ENCODE results near the gene OPHN1.

The OPHN1 gene

GRCh38 chrX:68433155-68433980 lies at the start of gene OPHN1:
TSS of gene OPHN1 (minus strand) at chrX:68433495. CDS start at chrX:68433020, 475 bp downstream.
- no peak for DNase-seq (ENCODE audit: low read depth in 2 of 2)

- no peak for DNase-seq (ENCODE audit: low read depth in 2 of 2)
Measured at GRCh38 chrX:68480969-68481368, 47.7 kb upstream of the OPHN1 start.

- no peak for DNase-seq (ENCODE audit: low read depth in 2 of 2)
Measured at GRCh38 chrX:68464796-68465195, 31.5 kb upstream of the OPHN1 start.

GRCh38 chrX:68463880-68464279 lies 30.6 kb upstream of the OPHN1 start:
- DNase-seq (ENCODE audit: low read depth in 2 of 2): no peak

GRCh38 chrX:68462653-68463052 lies 29.4 kb upstream of the OPHN1 start:
- DNase-seq (ENCODE audit: low read depth in 2 of 2): no peak

- DNase-seq (ENCODE audit: low read depth in 2 of 2): no peak
Measured at GRCh38 chrX:68462197-68462596, 28.9 kb upstream of the OPHN1 start.

- DNase-seq (ENCODE audit: low read depth in 2 of 2): no peak
Measured at GRCh38 chrX:68461576-68461975, 28.3 kb upstream of the OPHN1 start.

GRCh38 chrX:68461093-68461492 lies 27.8 kb upstream of the OPHN1 start:
- DNase-seq (ENCODE audit: low read depth in 2 of 2): no peak

- no peak for DNase-seq (ENCODE audit: low read depth in 2 of 2)
Measured at GRCh38 chrX:68455151-68455510, 21.8 kb upstream of the OPHN1 start.

GRCh38 chrX:68454476-68455150 lies 21.3 kb upstream of the OPHN1 start:
- no peak for DNase-seq (ENCODE audit: low read depth in 2 of 2)

GRCh38 chrX:68451720-68452119 lies 18.4 kb upstream of the OPHN1 start:
- no peak for DNase-seq (ENCODE audit: low read depth in 2 of 2)

- no peak for DNase-seq (ENCODE audit: low read depth in 2 of 2)
Measured at GRCh38 chrX:68443155-68443868, 10.0 kb upstream of the OPHN1 start.

GRCh38 chrX:68440940-68441339 lies 7.6 kb upstream of the OPHN1 start:
- DNase-seq (ENCODE audit: low read depth in 2 of 2): no peak

GRCh38 chrX:68440442-68440841 lies 7.1 kb upstream of the OPHN1 start:
- DNase-seq (ENCODE audit: low read depth in 2 of 2): no peak

- DNase-seq (ENCODE audit: low read depth in 2 of 2): no peak
Measured at GRCh38 chrX:68439341-68439740, 6.0 kb upstream of the OPHN1 start.

GRCh38 chrX:68438575-68438974 lies 5.3 kb upstream of the OPHN1 start:
- no peak for DNase-seq (ENCODE audit: low read depth in 2 of 2)

GRCh38 chrX:68433981-68434299 lies 645 bp upstream of the OPHN1 start:
- no peak for DNase-seq (ENCODE audit: low read depth in 2 of 2)

- DNase-seq (ENCODE audit: low read depth in 2 of 2): no peak
Measured at GRCh38 chrX:68432648-68433047, 647 bp downstream of the OPHN1 start.

GRCh38 chrX:68431836-68432235 lies 1.5 kb downstream of the OPHN1 start:
- DNase-seq (ENCODE audit: low read depth in 2 of 2): no peak

- DNase-seq (ENCODE audit: low read depth in 2 of 2): no peak
Measured at GRCh38 chrX:68429216-68429615, 4.1 kb downstream of the OPHN1 start.

GRCh38 chrX:68428431-68428830 lies 4.9 kb downstream of the OPHN1 start:
- DNase-seq (ENCODE audit: low read depth in 2 of 2): no peak

- no peak for DNase-seq (ENCODE audit: low read depth in 2 of 2)
Measured at GRCh38 chrX:68424719-68425118, 8.6 kb downstream of the OPHN1 start.

- DNase-seq (ENCODE audit: low read depth in 2 of 2): no peak
Measured at GRCh38 chrX:68422478-68422877, 10.8 kb downstream of the OPHN1 start.

All from stimulated activated CD8-positive, alpha-beta memory T cell treated with anti-CD3 and anti-CD28 coated beads, Interleukin-15, amount 100 ng/mL, for 4 hours (primary cell).